Measurements from ENCODE around the gene HPS4.

The HPS4 gene

DNA sequence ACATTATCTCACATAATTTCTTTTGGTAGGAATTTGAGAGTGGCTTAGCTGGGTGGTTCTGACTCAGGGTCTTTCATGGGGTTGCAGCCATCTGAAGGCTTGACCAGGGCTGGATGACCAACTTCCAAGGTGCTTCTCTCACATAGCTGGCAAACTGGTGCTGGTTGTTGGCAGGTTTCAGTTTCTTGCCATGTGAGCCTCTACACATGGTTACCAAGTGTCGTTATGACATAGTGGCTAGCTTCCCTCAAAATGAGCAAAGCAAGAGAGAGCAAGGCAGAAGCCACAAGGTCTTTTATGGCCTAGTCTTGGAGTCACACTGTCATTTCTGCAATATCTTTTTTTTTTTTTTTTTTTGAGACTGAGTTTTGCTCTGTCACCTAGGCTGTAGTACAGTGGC is 32.9 kb upstream of the HPS4 start:
- Histone ChIP-seq H3K36me3 (ENCODE audit: control insufficient read depth, insufficient read depth, low read length) (no peaks in the 10 kb centered on the region), H3K4me1 (ENCODE audit: control insufficient read depth, insufficient read depth, low read length, poor library complexity, severe bottlenecking) (no peaks in the 10 kb centered on the region), H3K27ac (ENCODE audit: low read depth, low read length, severe bottlenecking) (no peak overlapping the region), H3K9me3 (ENCODE audit: control insufficient read depth, low read length) (no peaks in the 10 kb centered on the region), H3K4me3 (ENCODE audit: extremely low read depth, insufficient read depth, low read length, poor library complexity, severe bottlenecking) (no peak overlapping the region)
- WGBS, 2 experiments (ENCODE audit: insufficient coverage in 2 of 2) = 86 to 100% methylated on average over 1 of the region's 1 CpG

DNA sequence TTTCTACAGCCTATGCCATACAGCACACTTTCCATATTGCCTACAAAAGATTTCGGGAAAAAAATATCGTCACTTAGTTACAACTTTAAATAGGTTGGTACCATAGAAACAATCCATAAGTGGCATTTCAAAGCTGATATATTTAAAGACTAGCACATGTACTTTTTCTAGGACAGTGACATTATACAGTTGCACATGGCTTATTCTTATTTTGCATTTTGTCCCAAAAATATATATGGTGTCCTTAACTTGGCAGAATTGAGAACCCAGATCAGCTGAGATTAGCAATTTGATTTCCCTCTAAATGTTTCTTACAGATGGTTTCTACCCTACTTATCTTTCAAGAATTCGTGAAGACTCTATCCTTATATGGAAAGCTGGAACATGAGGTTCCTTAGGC is 32.3 kb upstream of the HPS4 start:
- Histone ChIP-seq H3K4me1 (ENCODE audit: control insufficient read depth, insufficient read depth, low read length, poor library complexity, severe bottlenecking) (no peaks in the 10 kb centered on the region), H3K4me3 (ENCODE audit: extremely low read depth, insufficient read depth, low read length, poor library complexity, severe bottlenecking) (no peak overlapping the region), H3K27ac (ENCODE audit: low read depth, low read length, severe bottlenecking) (no peak overlapping the region), H3K36me3 (ENCODE audit: control insufficient read depth, insufficient read depth, low read length) (peaks cover under 1% of the 10 kb centered on the region), H3K9me3 (ENCODE audit: control insufficient read depth, low read length) (no peaks in the 10 kb centered on the region)
- 73 to 95% methylated on average over 2 to 3 of the region's 3 CpGs for WGBS, 2 experiments (ENCODE audit: insufficient coverage in 2 of 2)

DNA sequence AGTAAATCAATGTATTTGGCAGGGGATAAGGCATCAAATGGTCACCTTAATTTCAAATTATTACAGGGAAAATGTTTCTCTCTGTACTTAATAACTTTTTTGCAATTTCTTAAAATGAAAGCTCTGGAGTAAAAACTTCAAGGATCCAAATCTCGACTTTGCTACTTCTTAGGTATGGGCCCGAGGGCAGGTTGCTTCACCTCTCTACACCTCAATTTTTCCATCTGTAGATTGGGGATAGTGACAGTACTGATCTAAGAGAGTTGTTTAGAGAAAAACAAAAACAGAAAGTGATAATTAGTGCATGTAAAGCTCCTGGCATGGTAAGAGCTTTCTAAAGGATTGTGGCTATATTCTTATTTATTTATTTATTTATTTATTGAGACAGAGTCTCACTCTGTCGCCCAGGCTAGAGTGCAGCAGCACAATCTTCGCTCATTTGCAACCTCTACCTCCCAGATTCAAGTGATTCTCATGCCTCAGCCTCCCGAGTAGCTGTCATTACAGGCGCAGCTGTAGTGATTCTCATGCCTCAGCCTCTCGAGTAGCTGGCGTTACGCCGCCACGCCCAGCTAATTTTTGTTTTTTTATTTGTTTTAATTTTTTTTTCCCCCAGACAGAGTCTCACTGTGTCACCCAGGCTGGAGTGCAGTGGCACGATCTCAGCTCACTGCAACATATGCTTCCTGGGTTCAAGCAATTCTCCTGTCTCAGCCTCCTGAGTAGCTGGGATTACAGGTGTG is 31.0 kb upstream of the HPS4 start:
- Histone ChIP-seq H3K27ac (ENCODE audit: low read depth, low read length, severe bottlenecking) (no peak overlapping the region), H3K36me3 (ENCODE audit: control insufficient read depth, insufficient read depth, low read length) (peaks cover 10% of the 10 kb centered on the region), H3K4me3 (ENCODE audit: extremely low read depth, insufficient read depth, low read length, poor library complexity, severe bottlenecking) (no peak overlapping the region), H3K9me3 (ENCODE audit: control insufficient read depth, low read length) (no peaks in the 10 kb centered on the region), H3K4me1 (ENCODE audit: control insufficient read depth, insufficient read depth, low read length, poor library complexity, severe bottlenecking) (no peaks in the 10 kb centered on the region)
- 95 to 96% methylated on average over 5 to 7 of the region's 12 CpGs for WGBS, 2 experiments (ENCODE audit: insufficient coverage in 2 of 2)

DNA sequence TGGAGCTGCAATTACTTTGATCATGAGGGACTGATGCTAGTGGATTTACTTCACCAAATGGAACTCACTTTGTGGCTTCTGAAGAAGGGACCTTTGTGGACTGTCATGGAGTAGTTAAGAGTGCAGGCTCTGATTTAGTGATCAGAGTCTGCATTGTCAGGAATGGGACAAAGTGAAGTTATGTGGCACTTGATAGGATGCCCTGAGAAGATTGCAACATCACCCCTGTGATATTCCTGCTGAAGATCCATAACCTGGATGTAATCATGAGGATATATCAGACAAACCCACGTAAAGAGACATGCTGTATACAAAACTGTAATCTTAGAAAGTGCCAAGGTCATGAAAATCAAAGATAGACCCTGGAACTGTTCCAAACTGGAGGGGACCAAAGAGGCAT is 30.3 kb upstream of the HPS4 start:
- no peak overlapping the region for H3K27ac ChIP-seq (ENCODE audit: low read depth, low read length, severe bottlenecking)
- peaks cover 17% of the 10 kb centered on the region for H3K36me3 ChIP-seq (ENCODE audit: control insufficient read depth, insufficient read depth, low read length)
- H3K9me3 ChIP-seq (ENCODE audit: control insufficient read depth, low read length) = no peaks in the 10 kb centered on the region
- peak overlapping the region; percentile 87 for H3K4me3 ChIP-seq (ENCODE audit: extremely low read depth, insufficient read depth, low read length, poor library complexity, severe bottlenecking)
- H3K4me1 ChIP-seq (ENCODE audit: control insufficient read depth, insufficient read depth, low read length, poor library complexity, severe bottlenecking) = no peaks in the 10 kb centered on the region
- WGBS, 2 experiments (ENCODE audit: insufficient coverage in 2 of 2) = 100% methylated on average over 1 of the region's 1 CpG

DNA sequence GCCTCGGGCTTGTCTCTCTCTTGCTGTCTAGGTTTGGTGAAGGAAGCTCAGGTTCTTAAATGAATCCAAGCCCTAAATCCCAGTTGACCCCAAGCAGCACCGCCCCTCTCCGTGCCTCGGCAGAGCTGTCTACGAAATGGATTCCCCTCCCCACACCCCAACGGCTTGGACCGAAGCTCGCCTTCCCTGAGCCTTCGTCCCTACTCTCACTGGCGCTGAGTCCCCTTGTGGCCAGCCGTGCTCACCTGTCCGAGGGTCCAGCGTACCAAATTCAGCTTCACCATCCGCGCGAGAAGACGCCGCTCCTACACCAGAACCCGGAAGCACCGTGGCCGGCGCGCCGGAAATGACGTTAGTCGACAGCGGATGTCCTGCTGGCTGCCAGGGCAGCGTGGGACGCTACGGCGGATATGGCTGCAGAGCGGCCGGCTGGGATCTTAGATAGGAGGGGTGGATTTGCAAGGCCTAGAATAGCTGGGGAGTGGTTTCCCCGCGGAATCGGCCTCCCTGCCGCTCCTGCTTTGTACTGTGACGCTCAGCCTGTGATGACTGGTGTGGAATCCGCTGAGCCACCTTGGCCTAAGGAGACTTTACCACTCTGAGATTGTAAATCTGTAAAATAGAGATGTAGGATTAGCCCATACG is 28.7 kb upstream of the HPS4 start, which contains the start of gene TFIP11:
Gene TFIP11 (minus strand): TSS at position 325 of the 645 bp plus-strand sequence. CDS start 2,201 bp downstream, outside the sequence.
- Histone ChIP-seq H3K4me3 (ENCODE audit: extremely low read depth, insufficient read depth, low read length, poor library complexity, severe bottlenecking) (peak within 1 kb of the TSS; percentile 87), H3K36me3 (ENCODE audit: control insufficient read depth, insufficient read depth, low read length) (peaks cover 32% of the 10 kb centered on the region), H3K27ac (ENCODE audit: low read depth, low read length, severe bottlenecking) (peak within 1 kb of the TSS; percentile 71), H3K4me1 (ENCODE audit: control insufficient read depth, insufficient read depth, low read length, poor library complexity, severe bottlenecking) (no peaks in the 10 kb centered on the region), H3K9me3 (ENCODE audit: control insufficient read depth, low read length) (no peaks in the 10 kb centered on the region)
- 0% methylated on average over 35 to 40 of the region's 40 CpGs for WGBS, 2 experiments (ENCODE audit: insufficient coverage in 2 of 2)

DNA sequence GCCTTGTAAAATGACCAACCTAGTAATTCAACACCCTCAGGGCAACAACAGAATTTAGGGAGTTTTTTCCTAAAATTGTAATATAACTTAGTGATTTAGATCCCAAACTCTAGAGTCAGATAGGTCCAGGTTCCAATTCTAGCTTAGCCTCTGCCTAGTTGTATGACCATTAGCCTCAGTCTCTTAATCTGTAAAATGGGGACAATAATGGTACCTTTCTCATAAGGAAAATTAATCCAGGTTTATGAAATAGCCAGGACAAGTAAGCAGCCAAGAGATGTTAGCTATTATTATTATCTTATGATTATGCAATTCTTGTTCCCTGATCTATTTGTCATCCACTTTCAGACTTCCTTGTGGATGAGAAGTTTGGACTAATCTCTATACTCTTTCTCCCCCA is 24.6 kb upstream of the HPS4 start:
- Histone ChIP-seq H3K36me3 (ENCODE audit: control insufficient read depth, insufficient read depth, low read length) (peaks cover 71% of the 10 kb centered on the region), H3K27ac (ENCODE audit: low read depth, low read length, severe bottlenecking) (no peak overlapping the region), H3K9me3 (ENCODE audit: control insufficient read depth, low read length) (no peaks in the 10 kb centered on the region), H3K4me1 (ENCODE audit: control insufficient read depth, insufficient read depth, low read length, poor library complexity, severe bottlenecking) (peaks cover 6% of the 10 kb centered on the region), H3K4me3 (ENCODE audit: extremely low read depth, insufficient read depth, low read length, poor library complexity, severe bottlenecking) (no peak overlapping the region)

DNA sequence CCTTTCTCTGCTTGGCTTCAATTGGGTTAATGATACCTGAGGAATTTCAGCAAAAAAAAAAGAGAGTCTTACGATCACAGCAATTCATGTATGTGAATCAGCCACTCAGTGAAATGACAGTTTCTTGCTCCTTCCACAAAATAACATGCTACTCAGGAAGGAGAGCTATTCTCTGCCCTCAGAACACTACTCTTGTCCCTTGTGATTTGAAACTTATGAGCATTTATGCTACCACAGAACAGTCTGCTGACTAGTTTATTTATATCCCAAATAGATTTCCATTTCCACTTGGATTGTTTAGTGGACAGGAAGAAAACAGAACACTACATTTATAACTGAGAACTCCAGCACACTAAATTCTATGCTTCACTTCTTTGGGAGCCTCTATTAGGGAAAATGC is 20.2 kb upstream of the HPS4 start:
- H3K4me3 ChIP-seq (ENCODE audit: extremely low read depth, insufficient read depth, low read length, poor library complexity, severe bottlenecking) = no peak overlapping the region
- H3K9me3 ChIP-seq (ENCODE audit: control insufficient read depth, low read length) = no peaks in the 10 kb centered on the region
- peaks cover 93% of the 10 kb centered on the region for H3K36me3 ChIP-seq (ENCODE audit: control insufficient read depth, insufficient read depth, low read length)
- WGBS, 2 experiments (ENCODE audit: insufficient coverage in 2 of 2) = 100% methylated on average over 1 of the region's 1 CpG; no CpG with 5 or more reads in 1 of the 2 experiments
- H3K4me1 ChIP-seq (ENCODE audit: control insufficient read depth, insufficient read depth, low read length, poor library complexity, severe bottlenecking) = peaks cover 8% of the 10 kb centered on the region
- no peak overlapping the region for H3K27ac ChIP-seq (ENCODE audit: low read depth, low read length, severe bottlenecking)

DNA sequence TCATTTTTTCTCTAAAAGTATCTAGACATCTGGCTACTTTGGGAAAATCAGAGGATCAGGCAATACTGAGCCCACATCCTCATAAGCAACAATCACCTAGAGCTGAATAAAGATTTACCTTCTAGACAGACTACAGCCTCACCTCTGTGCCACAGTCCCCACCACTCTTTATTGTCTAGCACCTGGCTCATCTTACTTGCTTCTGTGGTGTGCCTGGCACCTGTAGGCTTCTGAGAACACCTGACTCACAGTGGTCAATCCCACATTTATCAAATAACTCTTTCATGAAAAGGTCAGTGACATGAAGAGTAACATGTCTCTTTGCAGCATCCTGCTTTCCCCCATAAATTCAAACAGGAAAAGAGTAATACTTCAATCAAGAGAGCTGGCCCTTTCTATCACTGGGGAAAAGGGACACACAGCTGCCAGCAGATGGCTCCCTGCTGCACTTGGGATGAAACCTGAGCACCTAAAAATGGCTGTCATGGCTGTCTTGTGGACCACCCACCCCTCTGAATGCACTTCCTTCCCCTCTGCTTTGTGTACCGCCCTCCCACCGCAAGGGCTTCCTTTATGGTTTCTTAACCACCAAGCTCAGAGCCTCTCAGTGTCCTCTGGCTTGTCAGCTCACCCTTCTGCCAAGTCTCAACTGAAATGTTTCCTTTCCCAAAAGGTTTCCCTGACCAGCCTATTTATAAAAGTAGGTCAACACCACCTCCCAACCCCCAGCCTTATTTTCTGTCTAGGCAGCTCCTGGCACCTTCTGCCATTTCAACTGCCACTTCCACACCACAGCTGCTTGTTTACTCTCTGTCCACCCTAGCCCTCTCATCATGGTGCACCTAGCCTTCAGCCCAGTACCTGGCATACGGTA is 19.3 kb upstream of the HPS4 start:
- Histone ChIP-seq H3K9me3 (ENCODE audit: control insufficient read depth, low read length) (no peaks in the 10 kb centered on the region), H3K4me3 (ENCODE audit: extremely low read depth, insufficient read depth, low read length, poor library complexity, severe bottlenecking) (no peak overlapping the region), H3K27ac (ENCODE audit: low read depth, low read length, severe bottlenecking) (peak overlapping the region; percentile 47), H3K36me3 (ENCODE audit: control insufficient read depth, insufficient read depth, low read length) (peaks cover 88% of the 10 kb centered on the region), H3K4me1 (ENCODE audit: control insufficient read depth, insufficient read depth, low read length, poor library complexity, severe bottlenecking) (peaks cover 8% of the 10 kb centered on the region)
- 16 to 30% methylated on average over 2 of the region's 3 CpGs for WGBS, 2 experiments (ENCODE audit: insufficient coverage in 2 of 2)

DNA sequence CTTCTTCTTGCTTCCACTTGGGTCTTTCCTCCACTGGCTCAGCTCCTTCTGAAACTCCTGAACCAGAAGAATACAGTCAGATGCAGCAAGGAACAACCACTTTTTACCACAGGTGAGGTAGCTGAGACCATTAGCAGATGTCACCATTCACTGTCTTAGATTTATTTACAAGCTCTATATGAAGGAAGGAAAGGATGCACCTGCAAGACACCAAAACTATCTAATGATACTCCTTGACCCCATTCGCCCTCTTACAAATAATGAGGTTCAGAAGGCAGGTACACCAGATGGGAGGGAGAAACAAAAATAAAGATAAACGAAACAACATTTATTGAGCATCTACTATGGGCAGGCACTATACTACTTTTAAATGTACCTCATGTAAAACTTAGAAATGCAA is 18.4 kb upstream of the HPS4 start:
- Histone ChIP-seq H3K4me1 (ENCODE audit: control insufficient read depth, insufficient read depth, low read length, poor library complexity, severe bottlenecking) (peaks cover 8% of the 10 kb centered on the region), H3K36me3 (ENCODE audit: control insufficient read depth, insufficient read depth, low read length) (peaks cover 84% of the 10 kb centered on the region), H3K4me3 (ENCODE audit: extremely low read depth, insufficient read depth, low read length, poor library complexity, severe bottlenecking) (no peak overlapping the region), H3K27ac (ENCODE audit: low read depth, low read length, severe bottlenecking) (no peak overlapping the region), H3K9me3 (ENCODE audit: control insufficient read depth, low read length) (no peaks in the 10 kb centered on the region)
- WGBS, 2 experiments (ENCODE audit: insufficient coverage in 2 of 2) = no CpG with 5 or more reads among the region's 2 CpGs

DNA sequence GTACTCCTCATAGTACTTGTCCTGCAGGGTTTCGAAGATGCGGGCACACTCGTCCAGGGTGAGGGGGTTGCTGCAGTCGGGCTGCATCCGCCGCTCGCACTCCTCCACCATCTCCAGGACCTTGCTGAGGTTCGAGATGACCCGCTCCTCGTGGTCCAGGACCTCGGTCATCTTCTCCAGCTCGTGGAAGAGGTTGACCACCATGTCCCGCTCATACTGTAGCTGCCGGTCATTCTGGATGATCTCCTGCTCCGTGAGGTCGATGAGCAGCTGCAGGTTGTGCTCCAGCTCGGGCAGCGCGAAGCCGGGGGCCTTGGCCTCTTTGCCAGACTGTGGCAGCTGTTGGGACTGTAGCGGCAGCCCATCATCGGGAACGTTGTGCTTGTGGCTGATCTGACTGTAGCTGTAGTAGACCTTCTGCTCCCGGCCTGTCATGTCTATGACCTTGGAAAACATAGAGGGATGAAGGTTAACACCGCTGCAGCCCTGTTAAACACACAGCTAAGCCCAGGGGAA is 15.7 kb upstream of the HPS4 start:
- Histone ChIP-seq H3K4me1 (ENCODE audit: control insufficient read depth, insufficient read depth, low read length, poor library complexity, severe bottlenecking) (peaks cover 8% of the 10 kb centered on the region), H3K27ac (ENCODE audit: low read depth, low read length, severe bottlenecking) (no peak overlapping the region), H3K36me3 (ENCODE audit: control insufficient read depth, insufficient read depth, low read length) (peaks cover 84% of the 10 kb centered on the region), H3K9me3 (ENCODE audit: control insufficient read depth, low read length) (no peaks in the 10 kb centered on the region), H3K4me3 (ENCODE audit: extremely low read depth, insufficient read depth, low read length, poor library complexity, severe bottlenecking) (no peak overlapping the region)
- WGBS, 2 experiments (ENCODE audit: insufficient coverage in 2 of 2) = 92 to 94% methylated on average over 24 to 25 of the region's 25 CpGs

Data from mesodermal cell (in vitro differentiated cells).